ENCODE data around the gene SLC9C1. TPM values are rescaled to one million over a fixed set of nuclear protein-coding genes. Genes with fewer than 3 reads are reported as not detected.
A peak's percentile ranks its signal among the peaks of the same experiment; 100 is the strongest.

Gene SLC9C1
- total RNA-seq, 2 donors from 2014 or later = not detected

- H3K36me3 Mint-ChIP-seq (ENCODE audit: low read depth) = no peaks in the 10 kb centered on the region
- no peaks in the 10 kb centered on the region for H3K27me3 Mint-ChIP-seq
- no peaks in the 10 kb centered on the region for H3K9me3 Mint-ChIP-seq
- H3K4me3 Mint-ChIP-seq = peak overlapping the region; percentile 51
- H3K4me1 Mint-ChIP-seq = peaks cover 11% of the 10 kb centered on the region
- ATAC-seq (replicated peaks) = peak; percentile 12
- H3K27ac Mint-ChIP-seq = no peak overlapping the region
Observed at GRCh38 chr3:112297714-112298113, 3.7 kb upstream of the SLC9C1 start.

- no peaks in the 10 kb centered on the region for H3K27me3 Mint-ChIP-seq
- H3K4me3 Mint-ChIP-seq = no peak overlapping the region
- no peak overlapping the region for H3K27ac Mint-ChIP-seq
- H3K36me3 Mint-ChIP-seq (ENCODE audit: low read depth) = no peaks in the 10 kb centered on the region
- no peak for ATAC-seq (replicated peaks)
- no peaks in the 10 kb centered on the region for H3K9me3 Mint-ChIP-seq
- H3K4me1 Mint-ChIP-seq = peaks cover 5% of the 10 kb centered on the region
Observed at GRCh38 chr3:112289011-112289410, 5.0 kb downstream of the SLC9C1 start.

GRCh38 chr3:112280266-112280665 lies 13.8 kb downstream of the SLC9C1 start:
- H3K27me3 Mint-ChIP-seq = peaks cover 19% of the 10 kb centered on the region
- H3K27ac Mint-ChIP-seq = no peak overlapping the region
- H3K9me3 Mint-ChIP-seq = no peaks in the 10 kb centered on the region
- H3K4me3 Mint-ChIP-seq = no peak overlapping the region
- no peaks in the 10 kb centered on the region for H3K4me1 Mint-ChIP-seq
- ATAC-seq (replicated peaks) = no peak
- no peaks in the 10 kb centered on the region for H3K36me3 Mint-ChIP-seq (ENCODE audit: low read depth)

GRCh38 chr3:112273536-112273935 lies 20.5 kb downstream of the SLC9C1 start:
- no peak overlapping the region for H3K4me3 Mint-ChIP-seq
- ATAC-seq (replicated peaks) = no peak
- H3K9me3 Mint-ChIP-seq = no peaks in the 10 kb centered on the region
- no peaks in the 10 kb centered on the region for H3K4me1 Mint-ChIP-seq
- H3K27me3 Mint-ChIP-seq = peaks cover 17% of the 10 kb centered on the region
- no peak overlapping the region for H3K27ac Mint-ChIP-seq
- no peaks in the 10 kb centered on the region for H3K36me3 Mint-ChIP-seq (ENCODE audit: low read depth)

GRCh38 chr3:112261742-112262141 lies 32.3 kb downstream of the SLC9C1 start:
- Mint-ChIP-seq H3K27me3 (no peaks in the 10 kb centered on the region), H3K4me1 (no peaks in the 10 kb centered on the region), H3K27ac (no peak overlapping the region), H3K4me3 (no peak overlapping the region), H3K9me3 (peaks cover 3% of the 10 kb centered on the region), H3K36me3 (ENCODE audit: low read depth) (no peaks in the 10 kb centered on the region)
- no peak for ATAC-seq (replicated peaks)

GRCh38 chr3:112260563-112260962 lies 33.5 kb downstream of the SLC9C1 start:
- H3K27ac Mint-ChIP-seq = no peak overlapping the region
- H3K27me3 Mint-ChIP-seq = peaks cover 3% of the 10 kb centered on the region
- no peaks in the 10 kb centered on the region for H3K36me3 Mint-ChIP-seq (ENCODE audit: low read depth)
- peaks cover 6% of the 10 kb centered on the region for H3K9me3 Mint-ChIP-seq
- no peak for ATAC-seq (replicated peaks)
- H3K4me1 Mint-ChIP-seq = no peaks in the 10 kb centered on the region
- H3K4me3 Mint-ChIP-seq = no peak overlapping the region

GRCh38 chr3:112253301-112253971 lies 40.6 kb downstream of the SLC9C1 start:
- no peak overlapping the region for H3K27ac Mint-ChIP-seq
- no peak overlapping the region for H3K4me3 Mint-ChIP-seq
- ATAC-seq (replicated peaks) = no peak
- H3K4me1 Mint-ChIP-seq = no peaks in the 10 kb centered on the region
- H3K36me3 Mint-ChIP-seq (ENCODE audit: low read depth) = no peaks in the 10 kb centered on the region
- H3K27me3 Mint-ChIP-seq = peaks cover 7% of the 10 kb centered on the region
- peaks cover 9% of the 10 kb centered on the region for H3K9me3 Mint-ChIP-seq

GRCh38 chr3:112247900-112248299 lies 46.1 kb downstream of the SLC9C1 start:
- ATAC-seq (replicated peaks) = peak; percentile 34
- peaks cover 4% of the 10 kb centered on the region for H3K27me3 Mint-ChIP-seq
- no peaks in the 10 kb centered on the region for H3K9me3 Mint-ChIP-seq
- no peak overlapping the region for H3K4me3 Mint-ChIP-seq
- H3K36me3 Mint-ChIP-seq (ENCODE audit: low read depth) = no peaks in the 10 kb centered on the region
- no peak overlapping the region for H3K27ac Mint-ChIP-seq
- no peaks in the 10 kb centered on the region for H3K4me1 Mint-ChIP-seq

- no peaks in the 10 kb centered on the region for H3K36me3 Mint-ChIP-seq (ENCODE audit: low read depth)
- no peaks in the 10 kb centered on the region for H3K4me1 Mint-ChIP-seq
- H3K9me3 Mint-ChIP-seq = no peaks in the 10 kb centered on the region
- no peak overlapping the region for H3K4me3 Mint-ChIP-seq
- H3K27ac Mint-ChIP-seq = no peak overlapping the region
- H3K27me3 Mint-ChIP-seq = peaks cover 4% of the 10 kb centered on the region
- no peak for ATAC-seq (replicated peaks)
Observed at GRCh38 chr3:112247350-112247749, 46.7 kb downstream of the SLC9C1 start.

GRCh38 chr3:112233083-112233482 lies 60.9 kb downstream of the SLC9C1 start:
- H3K27ac Mint-ChIP-seq = no peak overlapping the region
- H3K4me3 Mint-ChIP-seq = no peak overlapping the region
- H3K36me3 Mint-ChIP-seq (ENCODE audit: low read depth) = no peaks in the 10 kb centered on the region
- H3K27me3 Mint-ChIP-seq = no peaks in the 10 kb centered on the region
- no peak for ATAC-seq (replicated peaks)
- no peaks in the 10 kb centered on the region for H3K9me3 Mint-ChIP-seq
- H3K4me1 Mint-ChIP-seq = no peaks in the 10 kb centered on the region

GRCh38 chr3:112231727-112232126 lies 62.3 kb downstream of the SLC9C1 start:
- Mint-ChIP-seq H3K27ac (no peak overlapping the region), H3K36me3 (ENCODE audit: low read depth) (no peaks in the 10 kb centered on the region), H3K4me3 (no peak overlapping the region), H3K9me3 (no peaks in the 10 kb centered on the region), H3K27me3 (no peaks in the 10 kb centered on the region), H3K4me1 (no peaks in the 10 kb centered on the region)
- ATAC-seq (replicated peaks) = peak; percentile 61

- H3K27me3 Mint-ChIP-seq = no peaks in the 10 kb centered on the region
- no peak overlapping the region for H3K4me3 Mint-ChIP-seq
- ATAC-seq (replicated peaks) = no peak
- H3K9me3 Mint-ChIP-seq = peaks cover 7% of the 10 kb centered on the region
- no peaks in the 10 kb centered on the region for H3K4me1 Mint-ChIP-seq
- H3K27ac Mint-ChIP-seq = no peak overlapping the region
- H3K36me3 Mint-ChIP-seq (ENCODE audit: low read depth) = no peaks in the 10 kb centered on the region
Observed at GRCh38 chr3:112230033-112230432, 64.0 kb downstream of the SLC9C1 start.

- no peak for ATAC-seq (replicated peaks)
- H3K4me3 Mint-ChIP-seq = no peak overlapping the region
- no peak overlapping the region for H3K27ac Mint-ChIP-seq
- H3K4me1 Mint-ChIP-seq = no peaks in the 10 kb centered on the region
- peaks cover 17% of the 10 kb centered on the region for H3K9me3 Mint-ChIP-seq
- no peaks in the 10 kb centered on the region for H3K27me3 Mint-ChIP-seq
- no peaks in the 10 kb centered on the region for H3K36me3 Mint-ChIP-seq (ENCODE audit: low read depth)
Observed at GRCh38 chr3:112228786-112229185, 65.2 kb downstream of the SLC9C1 start.

- Mint-ChIP-seq H3K27me3 (peaks cover 3% of the 10 kb centered on the region), H3K4me3 (no peak overlapping the region), H3K4me1 (no peaks in the 10 kb centered on the region), H3K27ac (no peak overlapping the region), H3K36me3 (ENCODE audit: low read depth) (no peaks in the 10 kb centered on the region), H3K9me3 (peaks cover 4% of the 10 kb centered on the region)
- ATAC-seq (replicated peaks) = no peak
Observed at GRCh38 chr3:112200317-112200666, 93.7 kb downstream of the SLC9C1 start.

- peaks cover 4% of the 10 kb centered on the region for H3K9me3 Mint-ChIP-seq
- H3K4me1 Mint-ChIP-seq = no peaks in the 10 kb centered on the region
- H3K4me3 Mint-ChIP-seq = no peak overlapping the region
- no peak overlapping the region for H3K27ac Mint-ChIP-seq
- H3K36me3 Mint-ChIP-seq (ENCODE audit: low read depth) = no peaks in the 10 kb centered on the region
- peaks cover 3% of the 10 kb centered on the region for H3K27me3 Mint-ChIP-seq
- no peak for ATAC-seq (replicated peaks)
Observed at GRCh38 chr3:112199622-112200316, 94.2 kb downstream of the SLC9C1 start.

Measured in activated T-helper 17 cell treated with anti-CD3 and anti-CD28 coated beads, Interleukin-2, amount 50 U/mL, for 72 hours (primary cell).